OCI-M2 (cell line): ENCODE measurements around the gene TBC1D22A.

Experiments
- DNase-seq: peaks from one replicate; lab custom pipeline; 2025; ENCODE audit not compliant: unreplicated experiment; lab: John Stamatoyannopoulos, UW

TBC1D22A gene

GRCh38 chr22:47054231-47055072 lies 292.0 kb downstream of the TBC1D22A start:
- no peak for DNase-seq

GRCh38 chr22:47055073-47055355 lies 292.6 kb downstream of the TBC1D22A start:
- no peak for DNase-seq

GRCh38 chr22:47055461-47055860 lies 293.0 kb downstream of the TBC1D22A start:
- no peak for DNase-seq

GRCh38 chr22:47055921-47056320 lies 293.5 kb downstream of the TBC1D22A start:
- no peak for DNase-seq

GRCh38 chr22:47056361-47056760 lies 293.9 kb downstream of the TBC1D22A start:
- no peak for DNase-seq

- DNase-seq, result no peak
These were observed 294.5 kb downstream of the TBC1D22A start for GRCh38 chr22:47056776-47057470.

GRCh38 chr22:47057916-47058585 lies 295.6 kb downstream of the TBC1D22A start:
- DNase-seq, result no peak

GRCh38 chr22:47059076-47059475 lies 296.6 kb downstream of the TBC1D22A start:
- no peak for DNase-seq

GRCh38 chr22:47059701-47060161 lies 297.3 kb downstream of the TBC1D22A start:
- DNase-seq, result no peak

- no peak for DNase-seq
These were observed 298.3 kb downstream of the TBC1D22A start for GRCh38 chr22:47060718-47061117.

- no peak for DNase-seq
These were observed 298.8 kb downstream of the TBC1D22A start for GRCh38 chr22:47061226-47061625.

GRCh38 chr22:47062126-47062525 lies 299.7 kb downstream of the TBC1D22A start:
- DNase-seq, result no peak

- no peak for DNase-seq
These were observed 300.6 kb downstream of the TBC1D22A start for GRCh38 chr22:47063071-47063509.

- no peak for DNase-seq
These were observed 301.2 kb downstream of the TBC1D22A start for GRCh38 chr22:47063606-47064005.

- DNase-seq, result no peak
These were observed 301.6 kb downstream of the TBC1D22A start for GRCh38 chr22:47064016-47064415.

- no peak for DNase-seq
These were observed 302.0 kb downstream of the TBC1D22A start for GRCh38 chr22:47064416-47064815.

GRCh38 chr22:47065756-47066615 lies 303.5 kb downstream of the TBC1D22A start:
- no peak for DNase-seq

GRCh38 chr22:47066616-47066905 lies 304.1 kb downstream of the TBC1D22A start:
- no peak for DNase-seq

- no peak for DNase-seq
These were observed 305.0 kb downstream of the TBC1D22A start for GRCh38 chr22:47067321-47067890.

- DNase-seq, result no peak
These were observed 305.6 kb downstream of the TBC1D22A start for GRCh38 chr22:47067911-47068625.
